ENCODE data around the gene OPTN. TPM values are rescaled to one million over a fixed set of nuclear protein-coding genes. Genes with fewer than 3 reads are reported as not detected.

The OPTN gene
- total RNA-seq, 3 donors from 2014 or later (not counting 1 experiment from before 2014, with no cell fraction given), result 140 to 177 (median 161) TPM

- H3K4me3 ChIP-seq (ENCODE audit: low read length), result no peak overlapping the region
- no peak overlapping the region for H3K27ac Mint-ChIP-seq
- WGBS (ENCODE audit: insufficient coverage), result 100% methylated on average over 1 of the region's 2 CpGs
- H3K4me3 Mint-ChIP-seq, result no peak overlapping the region
- no peaks in the 10 kb centered on the region for H3K4me1 ChIP-seq (ENCODE audit: control insufficient read depth, insufficient read depth, low read length)
- TF ChIP-seq CTCF (IDR thresholded peaks at IDR 0.05), result no peak
- H3K27me3 Mint-ChIP-seq (ENCODE audit: low read depth in 2 of 2), result no peaks in the 10 kb centered on the region
- no peaks in the 10 kb centered on the region for H3K9me3 Mint-ChIP-seq
- no peaks in the 10 kb centered on the region for H3K4me1 Mint-ChIP-seq
- no peaks in the 10 kb centered on the region for H3K9me3 ChIP-seq (ENCODE audit: control insufficient read depth, insufficient read depth, low read length)
- no peak for DNase-seq
- no peaks in the 10 kb centered on the region for H3K36me3 ChIP-seq (ENCODE audit: control insufficient read depth, insufficient read depth, low read length)
- no peaks in the 10 kb centered on the region for H3K36me3 Mint-ChIP-seq
- no peaks in the 10 kb centered on the region for H3K27me3 ChIP-seq (ENCODE audit: control insufficient read depth, insufficient read depth, low read length)
- ATAC-seq, result no peak
- intact Hi-C loops (cut with micrococcal nuclease), result no loop called here
- no peak overlapping the region for H3K27ac ChIP-seq (ENCODE audit: low read length)
Measured at GRCh38 chr10:13184276-13184675, 84.3 kb downstream of the OPTN start.

- Mint-ChIP-seq H3K27ac (no peak overlapping the region), H3K27me3 (ENCODE audit: low read depth in 2 of 2) (no peaks in the 10 kb centered on the region), H3K36me3 (no peaks in the 10 kb centered on the region), H3K9me3 (no peaks in the 10 kb centered on the region), H3K4me1 (no peaks in the 10 kb centered on the region), H3K4me3 (no peak overlapping the region)
- H3K36me3 ChIP-seq (ENCODE audit: control insufficient read depth, insufficient read depth, low read length), result no peaks in the 10 kb centered on the region
- no peak for TF ChIP-seq CTCF (IDR thresholded peaks at IDR 0.05)
- intact Hi-C loops (cut with micrococcal nuclease), result no loop called here
- no peak overlapping the region for H3K27ac ChIP-seq (ENCODE audit: low read length)
- DNase-seq, result no peak
- ATAC-seq, result no peak
- H3K4me3 ChIP-seq (ENCODE audit: low read length), result no peak overlapping the region
- no peaks in the 10 kb centered on the region for H3K9me3 ChIP-seq (ENCODE audit: control insufficient read depth, insufficient read depth, low read length)
- H3K27me3 ChIP-seq (ENCODE audit: control insufficient read depth, insufficient read depth, low read length), result no peaks in the 10 kb centered on the region
- no peaks in the 10 kb centered on the region for H3K4me1 ChIP-seq (ENCODE audit: control insufficient read depth, insufficient read depth, low read length)
- 96% methylated on average over 5 of the region's 5 CpGs for WGBS (ENCODE audit: insufficient coverage)
Measured at GRCh38 chr10:13184730-13185514, 85.0 kb downstream of the OPTN start.

- WGBS (ENCODE audit: insufficient coverage), result no CpG with 5 or more reads among the region's 3 CpGs
- no peak for ATAC-seq
- H3K4me3 ChIP-seq (ENCODE audit: low read length), result no peak overlapping the region
- Mint-ChIP-seq H3K27me3 (ENCODE audit: low read depth in 2 of 2) (no peaks in the 10 kb centered on the region), H3K36me3 (no peaks in the 10 kb centered on the region), H3K9me3 (no peaks in the 10 kb centered on the region), H3K27ac (no peak overlapping the region), H3K4me1 (no peaks in the 10 kb centered on the region), H3K4me3 (no peak overlapping the region)
- H3K9me3 ChIP-seq (ENCODE audit: control insufficient read depth, insufficient read depth, low read length), result no peaks in the 10 kb centered on the region
- no peaks in the 10 kb centered on the region for H3K27me3 ChIP-seq (ENCODE audit: control insufficient read depth, insufficient read depth, low read length)
- no peaks in the 10 kb centered on the region for H3K36me3 ChIP-seq (ENCODE audit: control insufficient read depth, insufficient read depth, low read length)
- TF ChIP-seq CTCF (IDR thresholded peaks at IDR 0.05), result no peak
- DNase-seq, result no peak
- no peak overlapping the region for H3K27ac ChIP-seq (ENCODE audit: low read length)
- no peaks in the 10 kb centered on the region for H3K4me1 ChIP-seq (ENCODE audit: control insufficient read depth, insufficient read depth, low read length)
- intact Hi-C loops (cut with micrococcal nuclease), result no loop called here
Measured at GRCh38 chr10:13187135-13187534, 87.2 kb downstream of the OPTN start.

Other genes with a start within 250 kb of the OPTN start
- under 1 TPM; 0.21 to 0.23 (median 0.23) TPM for gene CCDC3, start 98.5 kb upstream of the OPTN start, total RNA-seq
- 1 to 10 TPM in 2 of 3 donors, under 1 TPM in 1; 0.73 to 2.9 (median 1.3) TPM for gene MCM10, start 61.4 kb downstream of the OPTN start, total RNA-seq
- gene UCMA, start 134.2 kb downstream of the OPTN start, total RNA-seq, result not detected
- gene PHYH, start 199.9 kb downstream of the OPTN start, total RNA-seq, result 1 to 10 TPM; 6.9 to 7.3 (median 7.2) TPM
- gene SEPHS1, start 248.1 kb downstream of the OPTN start, total RNA-seq, result 10 to 100 TPM; 20.4 to 28.2 (median 23.4) TPM

All from natural killer cell (primary cell).